Thyroid gland (tissue), 4 donors: Measurements from ENCODE around the gene BSPH1. TPM values are rescaled to one million over a fixed set of nuclear protein-coding genes. Genes with fewer than 3 reads are reported as not detected.

Experiments
- DNase-seq, 2 donors: peaks; one replicate each; pipeline ENCODE4 v3.0.0-alpha.2; 2019
- H3K27ac ChIP-seq, 3 donors: fragments of 200-600 bp; sonication (generic); 1 replicate in 2 of 3; 2 replicates in 1 of 3; pipeline ENCODE4 v1.5.1; 2016 to 2019; ENCODE audit warnings: mild to moderate bottlenecking in 1 of 3, moderate library complexity in 1 of 3
- H3K27me3 ChIP-seq: fragments of 200-600 bp; sonication (generic); one replicate; pipeline ENCODE4 v1.5.1; 2019
- H3K36me3 ChIP-seq, 2 donors: fragments of 200-600 bp; sonication (generic); one replicate each; pipeline ENCODE4 v1.5.1; 2016 to 2019
- H3K4me1 ChIP-seq, 2 donors: fragments of 200-600 bp; sonication (generic); one replicate each; pipeline ENCODE4 v1.5.1; 2017 to 2019
- H3K4me3 ChIP-seq, 3 donors: fragments of 200-600 bp; sonication (generic); replicated peaks in 1 of 3; 1 replicate in 2 of 3; 2 replicates in 1 of 3; pipeline ENCODE4 v1.5.1; 2016; ENCODE audit warnings: mild to moderate bottlenecking in 1 of 3
- H3K9me3 ChIP-seq: fragments of 200-600 bp; sonication (generic); one replicate; pipeline ENCODE4 v1.5.1; 2017
- CTCF ChIP-seq, 6 experiments: fragments of 200-600 bp in 3 of 6; fragments of 450-650 bp in 3 of 6; sonication (generic) in 3 of 6; IDR thresholded peaks; one replicate each; pipeline ENCODE4 v1.5.1; 2016 to 2019; ENCODE audit warnings: antibody characterized with exemption in 6 of 6, mild to moderate bottlenecking in 2 of 6, inconsistent platforms in 1 of 6, moderate library complexity in 1 of 6
- POLR2A ChIP-seq, 2 donors: fragments of 450-650 bp; IDR thresholded peaks; one replicate each; pipeline ENCODE4 v1.6.1; 2017; ENCODE audit warnings: antibody characterized with exemption in 2 of 2, mild to moderate bottlenecking in 2 of 2, moderate library complexity in 1 of 2
- WGBS, 2 donors: methylation state at CpG; one replicate each; pipeline ENCODE4 v1.1.5; 2017; 5-methylcytosine and 5-hydroxymethylcytosine counted together
- intact Hi-C: fragments of 100-400 bp; cut with DNase I; formaldehyde crosslinking; loops from one replicate; pipeline ENCODE4 v1.15.1; 2023
- total RNA-seq, 4 donors: library from RNA; depleted of rRNA; stranded (reverse); fragments of >200 nt; gene quantifications; one replicate each; pipeline ENCODE4 v1.2.3, GENCODE V29; 2016

Gene BSPH1
- total RNA-seq, 4 donors from 2014 or later = not detected

- intact Hi-C loops = no loop called here
- Histone ChIP-seq H3K9me3 (no peaks in the 10 kb centered on the region), H3K36me3 (no peaks in the 10 kb centered on the region), H3K4me1 (no peaks in the 10 kb centered on the region), H3K27ac (no peak overlapping the region), H3K27me3 (no peaks in the 10 kb centered on the region), H3K4me3 (no peak overlapping the region)
- DNase-seq = no peak
- 65 to 70% methylated on average over 3 of the region's 3 CpGs for WGBS, 2 donors
- TF ChIP-seq POLR2A (IDR thresholded peaks at IDR 0.05) = no peak
- TF ChIP-seq CTCF (IDR thresholded peaks at IDR 0.05) = no peak
Observed at GRCh38 chr19:48025480-48025879, 33.5 kb upstream of the BSPH1 start.

- Histone ChIP-seq H3K27me3 (no peaks in the 10 kb centered on the region), H3K4me1 (no peaks in the 10 kb centered on the region), H3K9me3 (no peaks in the 10 kb centered on the region), H3K36me3 (no peaks in the 10 kb centered on the region), H3K27ac (no peak overlapping the region), H3K4me3 (no peak overlapping the region)
- 91 to 94% methylated on average over 3 of the region's 3 CpGs for WGBS, 2 donors
- intact Hi-C loops = no loop called here
- DNase-seq = no peak
- TF ChIP-seq CTCF (IDR thresholded peaks at IDR 0.05) = no peak
Observed at GRCh38 chr19:48023518-48023917, 31.5 kb upstream of the BSPH1 start.

GRCh38 chr19:48023011-48023410 lies 31.0 kb upstream of the BSPH1 start:
- no peak for DNase-seq
- WGBS, 2 donors = 76 to 79% methylated on average over 2 of the region's 2 CpGs
- H3K36me3 ChIP-seq = no peaks in the 10 kb centered on the region
- TF ChIP-seq CTCF (IDR thresholded peaks at IDR 0.05) = no peak
- H3K27me3 ChIP-seq = no peaks in the 10 kb centered on the region
- H3K4me1 ChIP-seq = no peaks in the 10 kb centered on the region
- no peak overlapping the region for H3K27ac ChIP-seq
- H3K9me3 ChIP-seq = no peaks in the 10 kb centered on the region
- H3K4me3 ChIP-seq = no peak overlapping the region
- intact Hi-C loops = no loop called here

GRCh38 chr19:48020686-48021085 lies 28.7 kb upstream of the BSPH1 start:
- no peaks in the 10 kb centered on the region for H3K27me3 ChIP-seq
- TF ChIP-seq CTCF (IDR thresholded peaks at IDR 0.05) (no peak), POLR2A (IDR thresholded peaks at IDR 0.05) (no peak)
- intact Hi-C loops = no loop called here
- no peaks in the 10 kb centered on the region for H3K4me1 ChIP-seq
- no peak overlapping the region for H3K27ac ChIP-seq
- 73 to 79% methylated on average over 3 of the region's 3 CpGs for WGBS, 2 donors
- DNase-seq = no peak
- H3K36me3 ChIP-seq = no peaks in the 10 kb centered on the region
- H3K9me3 ChIP-seq = no peaks in the 10 kb centered on the region
- H3K4me3 ChIP-seq = no peak overlapping the region

GRCh38 chr19:48010932-48011758 lies 19.2 kb upstream of the BSPH1 start:
- 89 to 91% methylated on average over 11 of the region's 11 CpGs for whole genome bisulfite sequencing, 2 donors

More at GRCh38 chr19:48010932-48011758, 19.2 kb upstream of the BSPH1 start:
- Histone ChIP-seq H3K9me3 (no peaks in the 10 kb centered on the region), H3K36me3 (no peaks in the 10 kb centered on the region), H3K4me3 (no peak overlapping the region), H3K27me3 (no peaks in the 10 kb centered on the region), H3K4me1 (no peaks in the 10 kb centered on the region), H3K27ac (no peak overlapping the region)
- DNase-seq = no peak
- intact Hi-C loops = no loop called here
- TF ChIP-seq POLR2A (IDR thresholded peaks at IDR 0.05) (no peak), CTCF (IDR thresholded peaks at IDR 0.05) (no peak)
